NCI-H446 (cell line): ENCODE data around the gene PAXX.

ENCODE experiments used
- DNase-seq, 2 experiments: peaks; one replicate each; lab custom pipeline; 2025; lab: John Stamatoyannopoulos, UW

PAXX gene

DNA sequence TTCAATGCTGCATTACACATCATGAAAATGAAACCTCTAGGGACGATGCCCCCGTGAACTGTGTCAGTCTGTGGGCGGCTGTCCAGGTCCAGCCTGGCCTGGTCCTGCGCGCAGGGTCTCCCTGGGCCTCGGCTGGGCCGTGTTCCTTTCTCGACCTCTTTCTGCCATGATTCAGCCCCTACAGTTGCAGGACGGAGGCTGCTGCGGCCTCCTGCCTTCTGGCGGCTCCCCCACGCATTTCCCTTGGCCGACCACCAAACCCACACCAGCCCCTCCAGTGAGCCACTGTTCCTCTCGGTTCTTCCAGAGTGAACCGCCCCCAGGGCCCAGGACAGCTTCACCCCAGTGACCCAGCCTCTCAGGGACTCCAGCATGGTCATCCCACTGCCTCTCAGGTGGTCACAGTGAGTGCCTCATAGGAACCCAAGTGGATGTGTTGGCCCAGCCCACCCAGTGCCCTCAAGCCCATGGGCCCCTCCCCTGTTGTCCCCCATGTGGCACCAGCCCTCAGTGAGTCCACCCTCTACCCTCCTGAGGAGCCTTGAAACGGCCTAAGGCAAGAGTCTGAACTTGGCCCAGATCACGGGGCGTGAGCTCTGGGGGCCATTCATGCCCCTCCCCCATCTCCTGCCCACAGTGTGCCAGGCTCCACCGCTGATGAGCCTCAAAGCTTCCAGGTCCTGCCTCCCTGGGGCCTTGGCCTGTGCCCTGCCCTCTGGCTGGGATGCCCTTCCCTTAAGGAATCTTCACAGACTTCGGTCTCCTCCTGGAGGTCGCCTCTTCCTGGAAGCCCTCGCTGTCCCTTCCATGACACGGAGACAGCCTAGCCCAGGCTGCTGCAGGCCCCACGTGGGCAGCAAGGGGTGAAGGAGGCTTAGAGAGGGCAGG lies 14.1 kb downstream of the PAXX start:
- DNase-seq: no peak

DNA sequence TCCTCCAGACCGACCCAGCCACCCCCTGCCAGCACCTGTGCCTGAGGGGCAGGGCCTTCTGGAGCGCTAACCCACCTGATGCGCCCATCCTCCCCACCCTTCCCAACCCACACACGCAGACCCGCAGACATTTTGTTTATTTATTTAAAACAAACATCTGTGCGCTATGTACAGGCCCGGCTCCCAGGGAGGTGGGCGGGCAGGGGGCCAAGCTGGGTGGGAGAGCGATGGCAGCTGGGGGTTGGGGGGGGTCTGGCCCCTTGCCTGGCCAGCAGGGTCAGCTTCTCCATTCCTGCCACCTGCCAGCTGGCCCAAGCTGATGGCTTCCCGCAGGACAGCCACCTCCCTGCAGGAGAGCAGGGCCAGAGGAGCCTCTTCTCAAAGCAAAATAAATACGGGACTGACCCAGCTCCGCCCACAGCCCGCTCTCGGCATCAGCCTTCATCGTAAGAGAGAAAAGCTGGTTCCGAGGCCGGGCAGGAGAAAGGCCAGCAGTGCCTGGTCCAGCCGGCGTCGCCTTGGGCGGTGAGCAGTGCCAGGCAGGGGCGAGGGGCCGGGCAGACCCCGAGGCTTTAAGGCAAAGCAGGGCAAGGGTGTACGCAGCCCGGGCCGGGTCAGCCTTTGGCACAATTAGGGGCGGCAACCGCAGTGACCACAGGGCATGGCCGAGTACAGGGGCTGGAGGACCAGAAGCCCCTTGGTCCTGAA lies 15.0 kb downstream of the PAXX start:
- peak in 1 of 2 experiments; percentile 43 for DNase-seq

DNA sequence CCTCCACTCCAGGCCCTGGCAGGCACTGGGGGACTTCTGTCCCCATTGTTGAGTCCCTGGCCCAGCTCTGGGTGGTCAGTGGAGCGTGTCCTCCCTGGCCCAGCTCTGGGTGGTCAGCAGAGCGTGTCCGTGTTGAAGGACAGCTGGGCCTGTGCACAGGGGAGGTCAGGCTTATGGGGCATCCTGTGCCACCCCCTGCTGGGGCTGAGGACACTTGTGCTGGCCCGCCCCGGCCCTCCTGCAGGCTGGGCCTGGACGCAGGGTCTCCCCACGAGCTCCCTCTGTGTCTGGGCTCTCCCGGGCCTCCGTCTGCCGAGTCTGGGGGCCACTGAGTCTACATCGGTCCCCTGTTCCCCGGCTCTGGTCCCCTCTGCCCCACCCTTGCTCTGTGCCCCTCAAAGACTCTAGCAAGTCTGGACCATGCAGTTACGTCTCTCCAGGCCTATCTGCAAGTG lies 15.6 kb downstream of the PAXX start:
- DNase-seq: no peak

DNA sequence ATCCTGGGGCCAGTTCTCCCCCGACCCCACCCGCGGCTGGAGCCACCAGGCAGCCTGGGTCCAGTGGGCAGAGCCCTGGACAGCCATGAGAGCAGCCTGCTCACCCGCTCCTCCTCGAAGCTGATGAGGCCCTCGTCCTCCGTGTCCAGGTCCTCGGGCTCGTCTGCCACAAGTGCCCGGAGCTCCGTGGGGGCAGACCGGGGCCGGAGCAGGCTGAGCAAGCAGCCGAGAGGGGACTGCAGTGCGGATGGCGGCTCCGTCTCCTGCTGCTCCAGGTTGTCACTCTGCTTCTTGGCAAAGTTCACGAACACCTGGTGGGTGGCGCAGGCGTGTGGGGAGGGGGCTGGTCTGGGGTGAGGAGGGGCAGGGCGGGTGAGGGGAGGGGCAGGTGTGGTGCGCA lies 16.1 kb downstream of the PAXX start:
- no peak for DNase-seq

DNA sequence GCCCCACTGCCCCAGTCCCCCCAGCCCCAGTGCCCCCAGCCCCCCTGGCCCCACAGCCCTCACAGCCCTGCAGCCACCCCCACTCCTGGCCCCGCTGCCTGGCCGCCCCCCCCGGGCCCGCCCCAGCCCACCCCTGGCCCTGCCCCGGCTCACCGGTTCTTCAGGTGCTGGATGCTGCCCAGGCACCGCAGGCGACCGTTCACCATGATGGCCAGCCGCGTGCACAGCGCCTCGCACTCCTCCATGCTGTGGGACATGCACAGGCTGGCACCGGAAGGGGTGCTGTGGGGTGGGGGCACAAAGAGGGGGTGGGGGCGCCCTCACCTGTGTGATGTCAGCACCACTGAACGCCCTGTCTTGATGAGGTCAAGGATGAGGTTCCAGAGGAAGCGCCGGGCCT lies 17.0 kb downstream of the PAXX start:
- DNase-seq: no peak

DNA sequence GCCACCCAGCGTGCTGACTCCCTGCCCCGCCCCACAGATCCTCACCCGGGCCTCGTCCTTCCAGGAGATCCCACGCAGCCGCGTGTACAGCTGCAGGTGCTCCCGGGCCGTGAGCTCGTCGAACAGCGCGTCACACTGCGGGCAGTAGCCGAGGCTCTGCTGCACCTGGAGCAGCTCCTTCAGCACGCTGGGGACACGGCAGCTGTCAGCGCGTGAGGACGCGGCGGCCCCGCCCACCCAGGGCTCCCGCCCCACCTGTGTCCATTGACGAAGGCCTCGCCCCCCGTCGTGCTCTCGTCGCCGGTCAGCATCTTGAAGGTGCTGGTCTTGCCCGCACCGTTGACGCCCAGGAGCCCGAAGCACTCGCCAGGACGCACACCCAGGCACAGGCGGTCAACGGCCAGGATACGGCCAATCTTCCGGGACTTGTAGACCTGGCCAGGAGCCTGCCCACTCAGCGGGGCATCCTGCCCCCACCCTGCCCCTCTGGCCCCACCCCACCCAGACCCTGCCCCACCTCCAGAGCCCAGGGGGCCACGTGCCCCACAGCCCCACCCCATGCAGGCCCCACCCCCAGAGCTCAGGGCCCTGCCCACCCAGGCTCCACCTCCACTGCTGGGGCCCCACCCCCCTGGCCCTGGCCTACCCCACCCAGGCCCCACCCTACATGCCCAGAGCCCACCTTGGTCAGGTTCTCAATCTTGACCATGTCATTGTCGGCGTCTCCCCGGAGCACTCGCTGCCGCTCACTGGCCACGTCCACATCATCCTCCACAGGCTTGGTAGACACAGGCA lies 17.9 kb downstream of the PAXX start:
- no peak for DNase-seq

DNA sequence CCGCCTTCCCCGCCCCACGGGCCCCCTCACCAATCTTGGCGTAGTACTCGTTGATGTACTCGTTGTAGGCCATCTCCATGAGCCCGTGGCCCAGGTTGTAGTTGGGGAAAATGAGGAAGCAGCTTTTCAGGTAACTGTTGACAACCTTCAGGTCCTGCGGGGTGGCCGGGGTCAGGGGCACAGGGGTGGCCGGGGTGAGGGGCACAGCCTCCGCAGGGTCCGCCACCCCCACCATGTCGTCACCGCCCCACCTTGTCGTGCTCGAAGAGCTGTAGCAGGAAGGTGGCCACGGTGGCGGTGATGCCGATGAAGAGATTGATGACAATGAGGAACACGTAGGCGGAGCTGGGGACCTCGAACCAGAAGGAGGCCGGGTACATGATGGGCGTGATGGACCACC lies 18.9 kb downstream of the PAXX start:
- no peak for DNase-seq

DNA sequence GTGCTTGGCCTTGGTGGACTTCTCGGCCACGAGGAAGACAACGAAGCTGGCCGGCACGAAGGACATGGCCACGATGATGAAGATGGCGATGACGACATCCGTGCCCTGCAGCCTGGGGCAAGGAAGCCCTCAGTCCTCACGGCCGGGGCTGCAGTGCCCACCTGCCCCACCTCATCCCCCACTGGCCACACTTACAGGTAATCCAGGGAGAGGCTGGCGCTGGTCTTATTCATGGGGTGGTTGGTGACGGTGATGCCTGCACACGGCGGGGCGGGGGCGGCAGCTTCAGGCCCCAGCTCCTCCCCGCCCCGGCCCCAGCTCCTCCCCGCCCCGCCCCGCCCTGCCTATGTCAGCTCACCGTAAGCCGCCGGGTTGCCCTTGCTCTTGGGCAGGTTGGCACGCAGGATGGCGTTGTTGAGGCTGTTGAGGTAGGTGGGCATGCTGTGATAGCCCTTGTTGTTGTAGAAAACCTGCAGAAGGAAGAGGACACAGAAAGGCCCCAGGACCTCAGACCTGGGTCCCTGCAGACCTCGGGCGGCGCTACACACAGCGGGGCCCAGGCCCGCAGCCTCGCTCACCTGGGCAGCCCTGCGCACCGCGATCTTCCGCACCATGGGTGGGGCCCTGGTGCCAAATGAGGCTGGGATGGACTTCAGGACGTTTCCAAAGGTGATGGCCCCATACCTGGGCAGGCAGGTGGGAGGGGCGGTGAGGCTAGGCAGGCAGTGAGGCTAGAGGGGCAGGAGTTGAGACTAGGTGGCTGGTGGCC lies 19.9 kb downstream of the PAXX start:
- no peak for DNase-seq

DNA sequence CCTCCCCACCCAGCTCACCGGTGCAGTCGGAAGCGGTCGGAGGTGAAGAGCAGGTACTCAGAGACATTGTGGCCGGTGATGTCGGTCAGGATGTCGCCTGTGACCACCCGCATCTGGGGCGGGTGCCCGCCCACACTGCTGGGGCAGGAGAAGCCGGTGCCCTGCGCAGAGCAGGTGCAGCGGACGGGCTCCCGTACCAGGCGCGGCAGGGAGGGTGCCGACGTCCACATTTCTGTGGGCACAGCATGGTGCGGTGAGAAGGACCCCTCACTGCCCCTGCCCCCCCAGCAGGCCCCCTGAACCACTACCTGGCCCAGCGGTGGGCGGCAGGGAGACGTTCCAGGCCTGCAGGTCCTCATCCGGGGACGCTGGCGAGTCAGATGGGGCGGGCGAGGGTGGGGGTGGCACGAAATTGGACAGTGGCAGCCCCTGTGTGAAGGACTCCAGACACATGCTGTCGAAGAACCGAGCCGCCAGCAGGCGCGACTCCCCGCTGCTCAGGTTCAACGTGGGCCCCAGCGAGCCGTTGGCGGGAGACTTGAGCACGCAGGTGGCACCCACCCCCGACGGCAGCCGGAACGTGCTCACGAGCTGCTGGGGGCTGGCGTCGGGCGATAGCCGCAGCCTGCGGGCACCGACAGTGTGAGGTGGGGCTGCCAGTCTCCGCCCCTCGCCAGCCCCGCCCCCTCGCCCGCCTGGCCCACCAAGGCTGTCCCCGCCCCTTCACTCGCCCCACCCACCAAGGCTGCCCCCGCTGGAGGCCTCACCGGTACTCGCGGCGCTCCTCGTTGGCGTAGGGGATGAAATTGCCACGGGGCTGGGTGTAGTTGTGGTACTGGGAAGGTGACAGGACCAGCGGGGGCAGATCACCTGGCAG lies 20.7 kb downstream of the PAXX start:
- no peak for DNase-seq

DNA sequence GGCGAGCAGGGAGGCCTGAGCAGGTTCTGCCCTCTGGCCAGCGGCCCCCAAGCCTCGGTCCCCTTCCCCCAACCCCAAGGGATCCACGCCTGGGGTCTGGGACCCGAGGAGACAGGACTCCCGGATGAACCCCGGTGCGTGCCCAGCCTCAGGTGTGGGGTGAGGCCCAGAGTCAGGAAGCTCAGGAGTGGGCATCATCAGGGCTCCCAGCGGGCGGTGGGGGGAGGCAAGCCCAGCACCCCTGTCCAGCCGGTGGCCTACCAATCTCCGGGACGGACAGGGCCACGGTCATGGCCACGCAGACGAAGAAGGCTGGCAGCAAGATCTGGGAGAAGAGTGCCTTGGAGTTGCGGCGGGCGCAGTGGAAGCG lies 21.3 kb downstream of the PAXX start:
- DNase-seq: no peak

DNA sequence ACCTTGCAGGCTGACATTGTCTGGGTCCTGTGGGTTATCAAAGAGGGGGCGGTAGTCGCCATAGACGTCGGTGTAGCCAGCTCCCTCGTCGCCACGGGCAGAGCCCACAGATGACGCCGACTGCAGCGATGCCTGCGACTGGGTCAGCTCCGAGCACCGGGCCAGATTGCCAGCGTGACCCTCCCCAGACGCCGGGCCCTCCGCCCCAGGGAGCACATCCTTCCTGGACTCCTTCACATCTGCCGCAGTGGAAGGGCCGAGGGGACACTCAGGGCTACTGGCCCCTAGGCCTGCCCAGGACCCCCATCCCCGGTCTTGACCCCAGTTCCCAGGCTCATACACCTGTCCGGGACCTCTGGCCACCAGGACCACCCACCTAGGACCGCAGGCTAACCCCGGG lies 21.9 kb downstream of the PAXX start:
- no peak for DNase-seq

DNA sequence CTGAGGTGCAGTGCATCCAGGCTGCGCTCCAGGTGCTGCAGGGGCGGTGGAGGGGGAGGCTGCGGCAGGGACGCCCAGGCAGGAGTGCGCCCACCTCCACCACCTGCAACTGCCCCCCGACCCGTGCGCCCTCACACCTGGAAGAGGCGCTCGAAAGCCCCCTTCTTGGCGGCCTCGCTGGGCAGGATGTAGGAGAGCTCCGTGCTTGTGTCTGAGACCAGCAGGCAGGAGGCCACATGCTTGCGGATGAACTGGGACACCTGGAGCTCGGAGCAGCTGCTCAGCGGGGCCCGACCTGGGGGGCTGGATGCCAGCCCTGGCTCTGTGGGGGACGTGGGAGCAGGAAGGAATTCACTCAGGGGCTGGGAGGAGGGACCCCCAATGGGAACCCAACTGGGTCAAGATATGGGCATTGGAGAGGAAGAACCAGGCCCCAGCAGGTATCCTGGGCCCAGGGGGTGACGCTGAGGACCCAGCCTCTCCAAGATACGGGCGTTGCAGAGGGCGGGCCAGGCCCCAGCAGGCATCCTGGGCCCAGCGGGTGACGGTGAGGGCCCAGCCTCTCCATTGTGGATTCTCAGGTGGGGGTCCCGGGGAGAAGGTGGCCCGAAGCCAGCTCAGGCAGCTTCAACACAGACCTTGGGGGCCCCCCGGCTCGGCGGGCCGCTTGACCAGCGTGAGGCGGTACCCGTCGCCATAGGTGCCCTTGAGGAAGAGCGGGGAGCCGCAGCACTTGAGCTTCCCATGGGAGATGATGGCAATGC lies 22.7 kb downstream of the PAXX start:
- no peak for DNase-seq

DNA sequence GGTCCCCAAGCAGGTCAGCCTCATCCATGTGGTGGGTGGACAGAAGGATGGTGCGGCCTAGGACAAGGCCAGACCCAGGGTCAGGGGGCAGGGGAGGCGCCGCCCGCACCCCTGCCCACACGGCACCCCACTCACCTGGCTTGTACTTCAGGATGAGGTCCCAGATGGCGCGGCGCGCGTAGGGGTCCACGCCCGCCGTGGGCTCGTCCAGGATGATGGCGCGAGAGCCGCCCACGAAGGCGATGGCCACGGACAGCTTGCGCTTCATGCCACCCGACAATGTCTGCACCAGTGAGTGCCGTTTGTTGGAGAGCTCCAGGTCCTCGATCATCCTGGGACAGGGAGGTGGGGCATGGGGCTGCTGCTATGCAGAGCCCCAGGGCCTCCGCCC lies 23.3 kb downstream of the PAXX start:
- DNase-seq: no peak

DNA sequence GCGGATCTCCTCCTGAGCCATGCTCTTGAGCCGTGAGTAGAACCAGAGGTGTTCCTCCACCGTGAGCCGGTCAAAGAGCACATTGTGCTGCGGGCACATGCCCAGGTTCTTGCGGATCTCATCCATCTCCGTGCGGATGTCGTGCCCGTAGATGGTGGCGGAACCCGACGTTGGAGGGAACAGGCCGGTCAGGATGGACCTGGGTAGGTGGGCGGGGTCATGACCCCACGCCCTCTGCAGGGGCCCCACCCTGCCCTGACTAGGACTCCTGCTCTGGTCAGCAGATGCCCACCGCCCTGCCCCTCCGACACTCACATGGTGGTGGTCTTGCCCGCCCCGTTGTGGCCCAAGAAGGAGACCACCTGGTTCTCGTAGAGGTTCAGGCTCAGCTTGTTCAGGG lies 23.8 kb downstream of the PAXX start:
- DNase-seq: no peak

DNA sequence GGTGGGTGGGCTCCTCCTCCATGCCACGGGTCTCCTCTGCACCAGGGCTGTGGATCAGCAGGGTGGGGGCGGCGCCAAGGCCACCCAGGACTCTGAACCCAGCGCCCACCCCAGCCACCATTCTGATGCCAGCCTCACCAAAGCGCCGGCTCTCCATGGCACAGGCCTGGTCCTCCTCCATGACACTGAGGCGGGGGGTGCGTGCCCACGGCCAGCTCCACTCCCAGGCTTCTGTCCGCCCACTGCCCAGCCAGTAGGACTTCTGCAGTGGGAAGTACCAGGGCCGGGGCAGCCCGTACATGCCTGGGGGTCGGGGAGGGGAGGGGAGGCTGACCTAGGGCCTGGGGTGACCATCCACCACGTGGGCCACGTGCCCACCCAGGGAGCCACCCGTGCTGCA lies 24.2 kb downstream of the PAXX start:
- DNase-seq: no peak

DNA sequence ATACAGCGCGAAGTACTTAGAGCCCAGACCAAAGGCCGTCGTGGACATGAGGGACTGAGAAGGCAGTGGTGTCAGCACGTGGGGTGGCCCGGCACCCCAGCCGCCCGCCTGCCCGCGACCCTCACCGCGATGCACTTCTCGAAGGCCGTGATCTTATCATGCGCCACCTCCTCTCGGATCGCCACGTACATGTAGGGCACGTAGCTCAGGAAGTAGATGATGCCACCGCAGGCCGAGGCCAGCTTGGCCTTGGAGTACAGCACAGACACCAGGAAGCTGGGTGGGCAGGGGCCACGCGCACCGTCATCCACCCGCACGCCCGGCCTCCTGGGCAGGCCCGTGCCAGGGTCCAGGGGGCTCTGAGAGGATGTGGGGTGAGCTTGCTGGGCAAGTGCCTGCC lies 24.8 kb downstream of the PAXX start:
- DNase-seq: no peak

DNA sequence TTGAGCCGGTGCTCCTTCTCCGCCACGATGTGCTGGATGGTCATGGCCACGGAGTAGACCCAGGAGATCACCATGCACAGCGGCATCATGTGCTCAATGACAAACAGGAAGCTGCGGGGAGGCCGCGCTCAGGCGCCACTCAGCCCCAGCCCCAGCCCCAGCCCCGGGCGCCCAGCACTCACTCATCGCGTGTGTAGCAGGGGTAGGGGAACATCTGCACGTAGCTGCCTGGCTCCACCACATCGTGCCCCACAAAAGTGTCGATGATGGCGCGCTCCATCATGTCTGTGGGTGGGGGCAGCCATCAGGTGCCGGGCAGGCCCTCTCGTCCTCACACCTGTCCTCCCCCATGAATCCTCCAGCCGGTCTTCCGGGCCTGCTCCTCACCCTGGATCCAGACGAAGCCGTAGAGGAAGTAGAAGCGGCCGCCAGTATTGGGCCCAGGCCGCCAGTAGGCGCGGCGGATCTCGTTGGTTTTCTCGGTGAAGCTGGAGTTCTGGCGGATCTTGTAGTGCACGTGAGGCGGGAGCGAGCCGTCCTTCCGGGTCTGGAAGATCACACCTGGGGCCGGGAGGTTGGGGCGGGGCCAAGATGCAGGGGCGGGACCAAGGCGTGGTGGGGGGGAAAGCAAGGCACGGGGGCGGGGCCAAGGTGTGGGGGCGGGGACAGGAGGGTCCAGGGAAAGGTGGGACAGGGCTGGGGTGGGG lies 25.7 kb downstream of the PAXX start:
- DNase-seq: no peak

DNA sequence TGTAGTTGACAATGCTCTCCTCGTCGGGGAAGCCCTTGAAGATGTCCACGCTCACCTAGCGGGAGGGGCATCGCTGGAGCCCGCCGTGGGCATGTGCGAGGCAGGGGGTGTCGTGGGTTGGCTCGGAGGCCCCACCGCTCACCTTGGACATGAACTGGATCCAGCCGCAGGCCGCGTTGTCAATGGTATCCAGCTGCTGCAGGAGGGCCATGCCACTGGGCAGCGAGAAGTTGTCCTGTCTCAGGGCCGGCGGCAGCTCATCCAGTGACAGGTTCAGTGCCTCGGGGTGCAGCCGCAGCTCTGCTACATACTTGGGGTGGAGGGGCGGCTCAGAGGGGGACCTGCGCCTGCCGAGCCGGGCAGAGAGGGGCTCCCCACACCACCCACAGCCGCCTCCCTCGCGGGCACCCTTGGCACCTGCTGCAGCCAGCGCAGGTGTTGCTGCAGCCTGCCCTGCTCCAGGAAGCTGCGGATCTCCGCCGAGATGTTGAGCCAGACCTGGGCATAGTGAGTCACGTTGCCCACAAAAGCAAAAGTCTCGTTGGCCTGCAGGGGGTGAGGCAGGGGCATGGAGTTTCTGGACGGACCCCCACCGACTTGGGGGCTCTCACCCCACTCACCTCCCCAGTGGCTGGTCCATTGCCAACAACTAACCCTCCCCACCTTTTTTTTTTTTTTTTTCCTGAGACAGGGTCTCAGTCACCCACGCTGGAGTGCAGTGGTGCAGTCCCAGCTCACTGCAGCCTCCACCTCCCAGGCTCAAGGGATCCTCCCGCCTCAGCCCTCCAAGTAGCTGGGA lies 26.7 kb downstream of the PAXX start:
- DNase-seq: no peak
